HepG2 (cell line): ENCODE measurements around the gene RGS19. TPM values are rescaled to one million over a fixed set of nuclear protein-coding genes. Genes with fewer than 3 reads are reported as not detected.

Experiments
- BRD4 ChIP-seq: sonication (generic); formaldehyde crosslinking; IDR thresholded peaks from 2 replicates; pipeline ENCODE4 v1.4.0; 2020; ENCODE audit warnings: missing genetic modification reagents
- GABPA ChIP-seq, 2 experiments: IDR thresholded peaks; 2 replicates each; pipeline ENCODE4 v1.6.1; 2011 to 2016; ENCODE audit warnings: low read depth in 2 of 2, low read length in 1 of 2, missing biosample characterization in 1 of 2, missing genetic modification characterization in 1 of 2
- HNRNPLL ChIP-seq: fragments of 200-400 bp; formaldehyde crosslinking; IDR thresholded peaks from 2 replicates; pipeline ENCODE4 v1.6.1; 2017; ENCODE audit warnings: mild to moderate bottlenecking, low read depth, low read length; ENCODE audit not compliant: poor library complexity, severe bottlenecking
- HOXA9 ChIP-seq: sonication (generic); formaldehyde crosslinking; IDR thresholded peaks from 2 replicates; pipeline ENCODE4 v1.8.1; 2022; ENCODE audit warnings: missing genetic modification reagents, mild to moderate bottlenecking, moderate library complexity, borderline replicate concordance
- IRF2 ChIP-seq: IDR thresholded peaks from 2 replicates; pipeline ENCODE4 v1.6.1; 2018; ENCODE audit warnings: missing genetic modification reagents, missing compliant biosample characterization
- KLF15 ChIP-seq: sonication (generic); formaldehyde crosslinking; IDR thresholded peaks from 2 replicates; pipeline ENCODE4 v1.8.1; 2023; ENCODE audit warnings: borderline replicate concordance, mild to moderate bottlenecking, inconsistent platforms, missing genetic modification reagents, mixed read lengths
- XBP1 ChIP-seq: sonication (generic); formaldehyde crosslinking; IDR thresholded peaks from 2 replicates; pipeline ENCODE4 v1.5.0; 2020; ENCODE audit warnings: missing genetic modification reagents
- polyA plus RNA-seq, 8 experiments: library from polyadenylated mRNA; depleted of rRNA in 3 of 8; stranded (reverse) in 7 of 8; unstranded in 1 of 8; fragments of >200 nt; fragmentation: Illumina TruSeq in 4 of 8; extraction: Trizol in 4 of 8; gene quantifications; 2 replicates each; pipeline versions ENCODE4 v1.2.1 to v1.2.3, GENCODE V29; 2011 to 2016; ENCODE audit warnings: low read depth in 4 of 8, missing spikeins in 1 of 8, mixed read lengths in 1 of 8; ENCODE audit not compliant: insufficient read depth in 1 of 8
- total RNA-seq, 5 experiments: library from RNA; depleted of rRNA; stranded (reverse); fragments of >200 nt; fragmentation: Illumina TruSeq; extraction: Trizol; gene quantifications; 2 replicates each; pipeline ENCODE4 v1.2.3, GENCODE V29; 2016; ENCODE audit warnings: low read depth in 1 of 5
- TF ChIP-seq, protein P1 (sequence below): sonication (generic); formaldehyde crosslinking; IDR thresholded peaks from 2 replicates; pipeline ENCODE4 v1.4.0; 2020; ENCODE audit warnings: missing genetic modification reagents, mild to moderate bottlenecking, borderline replicate concordance
- TF ChIP-seq, protein P2 (sequence below): sonication (generic); formaldehyde crosslinking; IDR thresholded peaks from 2 replicates; pipeline ENCODE4 v1.4.0; 2020; ENCODE audit warnings: missing genetic modification reagents
- TF ChIP-seq, protein P3 (sequence below): sonication (generic); formaldehyde crosslinking; conservative IDR thresholded peaks from 2 replicates; pipeline ENCODE4 v1.5.0; 2020; ENCODE audit warnings: missing genetic modification reagents
- TF ChIP-seq, protein P4 (sequence below): sonication (generic); formaldehyde crosslinking; IDR thresholded peaks from 2 replicates; pipeline ENCODE4 v1.5.1; 2020; ENCODE audit warnings: missing genetic modification reagents, mild to moderate bottlenecking, borderline replicate concordance
- TF ChIP-seq, protein P5 (sequence below): sonication (generic); formaldehyde crosslinking; IDR thresholded peaks from 2 replicates; pipeline ENCODE4 v1.5.0; 2020; ENCODE audit warnings: mild to moderate bottlenecking, missing genetic modification reagents
- TF ChIP-seq, protein P6 (sequence below): sonication (generic); formaldehyde crosslinking; IDR thresholded peaks from 2 replicates; pipeline ENCODE4 v1.4.0; 2020; ENCODE audit warnings: mild to moderate bottlenecking, missing genetic modification reagents

Gene RGS19
- total and polyA plus RNA-seq, 2 of the 13 experiments (the other 11 are each of a cell fraction or from before 2014, with no cell fraction given): 10.7 to 11.9 TPM

DNA sequence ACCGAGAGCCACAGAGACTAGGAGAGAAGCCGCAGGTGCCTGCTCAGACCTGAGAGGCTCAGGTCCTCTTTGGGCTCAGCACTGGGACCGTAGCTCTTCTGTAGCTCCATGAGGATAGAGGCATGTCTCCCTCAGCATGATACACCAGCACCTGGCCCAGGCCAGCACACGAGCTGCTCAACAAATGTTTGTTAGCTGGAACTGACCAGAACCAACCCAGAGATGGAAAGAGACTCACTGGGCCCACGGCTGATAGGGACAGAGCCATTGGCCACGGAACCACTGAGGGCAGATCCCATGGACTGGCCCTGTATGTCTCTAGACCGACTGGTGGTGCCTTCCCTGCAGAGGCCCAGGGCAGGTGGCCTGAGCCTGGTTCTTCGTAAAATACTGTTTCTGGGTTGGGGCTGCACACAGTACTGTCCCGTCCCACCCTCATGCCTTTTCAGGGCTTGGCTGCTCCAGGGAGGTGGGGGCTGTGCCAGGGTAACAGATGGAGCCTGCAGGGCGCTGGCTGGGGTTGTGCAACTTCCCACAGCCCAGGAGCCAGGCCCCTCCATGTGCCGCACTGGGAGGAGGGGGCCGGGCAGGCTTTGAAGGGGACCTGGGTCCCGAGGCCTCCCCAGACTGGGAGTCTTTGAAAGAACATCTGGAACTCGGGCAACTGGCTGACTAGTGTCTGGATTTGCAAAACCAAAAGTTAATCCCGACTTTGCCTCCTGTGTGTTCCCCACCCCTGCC is 38.1 kb downstream of the RGS19 start (continued):
- TF ChIP-seq, protein P1, sequence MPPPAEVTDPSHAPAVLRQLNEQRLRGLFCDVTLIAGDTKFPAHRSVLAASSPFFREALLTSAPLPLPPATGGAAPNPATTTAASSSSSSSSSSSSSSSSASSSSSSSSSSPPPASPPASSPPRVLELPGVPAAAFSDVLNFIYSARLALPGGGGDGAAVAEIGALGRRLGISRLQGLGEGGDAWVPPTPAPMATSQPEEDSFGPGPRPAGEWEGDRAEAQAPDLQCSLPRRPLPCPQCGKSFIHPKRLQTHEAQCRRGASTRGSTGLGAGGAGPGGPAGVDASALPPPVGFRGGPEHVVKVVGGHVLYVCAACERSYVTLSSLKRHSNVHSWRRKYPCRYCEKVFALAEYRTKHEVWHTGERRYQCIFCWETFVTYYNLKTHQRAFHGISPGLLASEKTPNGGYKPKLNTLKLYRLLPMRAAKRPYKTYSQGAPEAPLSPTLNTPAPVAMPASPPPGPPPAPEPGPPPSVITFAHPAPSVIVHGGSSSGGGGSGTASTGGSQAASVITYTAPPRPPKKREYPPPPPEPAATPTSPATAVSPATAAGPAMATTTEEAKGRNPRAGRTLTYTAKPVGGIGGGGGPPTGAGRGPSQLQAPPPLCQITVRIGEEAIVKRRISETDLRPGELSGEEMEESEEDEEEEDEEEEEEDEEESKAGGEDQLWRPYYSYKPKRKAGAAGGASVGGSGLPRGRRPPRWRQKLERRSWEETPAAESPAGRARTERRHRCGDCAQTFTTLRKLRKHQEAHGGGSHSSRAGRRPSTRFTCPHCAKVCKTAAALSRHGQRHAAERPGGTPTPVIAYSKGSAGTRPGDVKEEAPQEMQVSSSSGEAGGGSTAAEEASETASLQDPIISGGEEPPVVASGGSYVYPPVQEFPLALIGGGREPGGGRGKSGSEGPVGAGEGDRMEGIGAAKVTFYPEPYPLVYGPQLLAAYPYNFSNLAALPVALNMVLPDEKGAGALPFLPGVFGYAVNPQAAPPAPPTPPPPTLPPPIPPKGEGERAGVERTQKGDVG (CRISPR knock-in tag): peak; percentile 28
- no peak; the same call in 1 of the 2 replicates for TF ChIP-seq IRF2 (CRISPR knock-in tag)
- TF ChIP-seq XBP1 (CRISPR knock-in tag): no peak
- TF ChIP-seq HNRNPLL: no peak
- TF ChIP-seq GABPA (IDR thresholded peaks at IDR 0.05; ENCODE audit: low read depth, low read length): no peak
- TF ChIP-seq GABPA (CRISPR knock-in tag; IDR thresholded peaks at IDR 0.05; ENCODE audit: low read depth): 0 out of 2 replicates have a peak, but pooled peaks have one; percentile 6
- TF ChIP-seq, protein P2, sequence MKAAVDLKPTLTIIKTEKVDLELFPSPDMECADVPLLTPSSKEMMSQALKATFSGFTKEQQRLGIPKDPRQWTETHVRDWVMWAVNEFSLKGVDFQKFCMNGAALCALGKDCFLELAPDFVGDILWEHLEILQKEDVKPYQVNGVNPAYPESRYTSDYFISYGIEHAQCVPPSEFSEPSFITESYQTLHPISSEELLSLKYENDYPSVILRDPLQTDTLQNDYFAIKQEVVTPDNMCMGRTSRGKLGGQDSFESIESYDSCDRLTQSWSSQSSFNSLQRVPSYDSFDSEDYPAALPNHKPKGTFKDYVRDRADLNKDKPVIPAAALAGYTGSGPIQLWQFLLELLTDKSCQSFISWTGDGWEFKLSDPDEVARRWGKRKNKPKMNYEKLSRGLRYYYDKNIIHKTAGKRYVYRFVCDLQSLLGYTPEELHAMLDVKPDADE: no peak
- TF ChIP-seq, protein P3, sequence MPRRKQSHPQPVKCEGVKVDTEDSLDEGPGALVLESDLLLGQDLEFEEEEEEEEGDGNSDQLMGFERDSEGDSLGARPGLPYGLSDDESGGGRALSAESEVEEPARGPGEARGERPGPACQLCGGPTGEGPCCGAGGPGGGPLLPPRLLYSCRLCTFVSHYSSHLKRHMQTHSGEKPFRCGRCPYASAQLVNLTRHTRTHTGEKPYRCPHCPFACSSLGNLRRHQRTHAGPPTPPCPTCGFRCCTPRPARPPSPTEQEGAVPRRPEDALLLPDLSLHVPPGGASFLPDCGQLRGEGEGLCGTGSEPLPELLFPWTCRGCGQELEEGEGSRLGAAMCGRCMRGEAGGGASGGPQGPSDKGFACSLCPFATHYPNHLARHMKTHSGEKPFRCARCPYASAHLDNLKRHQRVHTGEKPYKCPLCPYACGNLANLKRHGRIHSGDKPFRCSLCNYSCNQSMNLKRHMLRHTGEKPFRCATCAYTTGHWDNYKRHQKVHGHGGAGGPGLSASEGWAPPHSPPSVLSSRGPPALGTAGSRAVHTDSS (CRISPR knock-in tag): 0 out of 2 replicates have a peak, but pooled peaks have one; percentile 58
- peak; percentile 57 for TF ChIP-seq KLF15 (CRISPR knock-in tag)
- TF ChIP-seq, protein P4, sequence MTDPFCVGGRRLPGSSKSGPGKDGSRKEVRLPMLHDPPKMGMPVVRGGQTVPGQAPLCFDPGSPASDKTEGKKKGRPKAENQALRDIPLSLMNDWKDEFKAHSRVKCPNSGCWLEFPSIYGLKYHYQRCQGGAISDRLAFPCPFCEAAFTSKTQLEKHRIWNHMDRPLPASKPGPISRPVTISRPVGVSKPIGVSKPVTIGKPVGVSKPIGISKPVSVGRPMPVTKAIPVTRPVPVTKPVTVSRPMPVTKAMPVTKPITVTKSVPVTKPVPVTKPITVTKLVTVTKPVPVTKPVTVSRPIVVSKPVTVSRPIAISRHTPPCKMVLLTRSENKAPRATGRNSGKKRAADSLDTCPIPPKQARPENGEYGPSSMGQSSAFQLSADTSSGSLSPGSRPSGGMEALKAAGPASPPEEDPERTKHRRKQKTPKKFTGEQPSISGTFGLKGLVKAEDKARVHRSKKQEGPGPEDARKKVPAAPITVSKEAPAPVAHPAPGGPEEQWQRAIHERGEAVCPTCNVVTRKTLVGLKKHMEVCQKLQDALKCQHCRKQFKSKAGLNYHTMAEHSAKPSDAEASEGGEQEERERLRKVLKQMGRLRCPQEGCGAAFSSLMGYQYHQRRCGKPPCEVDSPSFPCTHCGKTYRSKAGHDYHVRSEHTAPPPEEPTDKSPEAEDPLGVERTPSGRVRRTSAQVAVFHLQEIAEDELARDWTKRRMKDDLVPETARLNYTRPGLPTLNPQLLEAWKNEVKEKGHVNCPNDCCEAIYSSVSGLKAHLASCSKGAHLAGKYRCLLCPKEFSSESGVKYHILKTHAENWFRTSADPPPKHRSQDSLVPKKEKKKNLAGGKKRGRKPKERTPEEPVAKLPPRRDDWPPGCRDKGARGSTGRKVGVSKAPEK (CRISPR knock-in tag): 0 out of 2 replicates have a peak, but pooled peaks have one; percentile 36
- TF ChIP-seq, protein P5, sequence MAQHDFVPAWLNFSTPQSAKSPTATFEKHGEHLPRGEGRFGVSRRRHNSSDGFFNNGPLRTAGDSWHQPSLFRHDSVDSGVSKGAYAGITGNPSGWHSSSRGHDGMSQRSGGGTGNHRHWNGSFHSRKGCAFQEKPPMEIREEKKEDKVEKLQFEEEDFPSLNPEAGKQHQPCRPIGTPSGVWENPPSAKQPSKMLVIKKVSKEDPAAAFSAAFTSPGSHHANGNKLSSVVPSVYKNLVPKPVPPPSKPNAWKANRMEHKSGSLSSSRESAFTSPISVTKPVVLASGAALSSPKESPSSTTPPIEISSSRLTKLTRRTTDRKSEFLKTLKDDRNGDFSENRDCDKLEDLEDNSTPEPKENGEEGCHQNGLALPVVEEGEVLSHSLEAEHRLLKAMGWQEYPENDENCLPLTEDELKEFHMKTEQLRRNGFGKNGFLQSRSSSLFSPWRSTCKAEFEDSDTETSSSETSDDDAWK: no peak
- TF ChIP-seq BRD4 (CRISPR knock-in tag): no peak; the same call in 1 of the 2 replicates
- TF ChIP-seq, protein P6, sequence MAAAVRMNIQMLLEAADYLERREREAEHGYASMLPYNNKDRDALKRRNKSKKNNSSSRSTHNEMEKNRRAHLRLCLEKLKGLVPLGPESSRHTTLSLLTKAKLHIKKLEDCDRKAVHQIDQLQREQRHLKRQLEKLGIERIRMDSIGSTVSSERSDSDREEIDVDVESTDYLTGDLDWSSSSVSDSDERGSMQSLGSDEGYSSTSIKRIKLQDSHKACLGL: no peak
- TF ChIP-seq HOXA9 (CRISPR knock-in tag): no peak
